SK-N-SH (cell line): Measurements from ENCODE around the gene AIF1L.

Source experiments
- CTCF ChIP-seq: fragments of 200-600 bp; sonication (generic); IDR thresholded peaks from 2 replicates; pipeline ENCODE4 v1.6.1; 2017; ENCODE audit warnings: antibody characterized with exemption, mild to moderate bottlenecking, moderate library complexity
- EP300 ChIP-seq, 2 experiments: IDR thresholded peaks; 2 replicates each; pipeline versions ENCODE4 v1.4.0 to v1.6.1; 2012; ENCODE audit warnings: borderline replicate concordance in 1 of 2, low read depth in 1 of 2, low read length in 1 of 2
- FOXM1 ChIP-seq: IDR thresholded peaks from 2 replicates; pipeline ENCODE4 v1.4.0; 2012; ENCODE audit warnings: low read depth, mild to moderate bottlenecking
- NFIC ChIP-seq: IDR thresholded peaks from 2 replicates; pipeline ENCODE4 v1.4.0; 2012; ENCODE audit warnings: borderline replicate concordance
- TAF1 ChIP-seq: IDR thresholded peaks from 2 replicates; pipeline ENCODE4 v1.6.1; 2012; ENCODE audit warnings: low read depth, mild to moderate bottlenecking, low read length, moderate library complexity, borderline replicate concordance
- TCF12 ChIP-seq: IDR thresholded peaks from 2 replicates; pipeline ENCODE4 v1.4.0; 2012
- USF2 ChIP-seq: fragments of 150-350 bp; IDR thresholded peaks from 2 replicates; pipeline ENCODE4 v1.6.1; 2017; ENCODE audit warnings: antibody characterized with exemption, low read length, low read depth, borderline replicate concordance
- YY1 ChIP-seq: IDR thresholded peaks from 2 replicates; pipeline ENCODE4 v1.4.0; 2012; ENCODE audit warnings: low read depth, mild to moderate bottlenecking

GRCh38 chr9:131081868-131082267 lies 14.5 kb upstream of the AIF1L start:
- TF ChIP-seq CTCF (no peak), TCF12 (no peak), NFIC (no peak), EP300 (IDR thresholded peaks at IDR 0.05; ENCODE audit: borderline replicate concordance in 1 of 2, low read depth in 1 of 2, low read length in 1 of 2) (no peak), YY1 (no peak), USF2 (no peak), TAF1 (no peak), FOXM1 (no peak)
